Suppressor macrophage treated with lipopolysaccharide for 4 hours (primary cell): Measurements from ENCODE around the gene F2RL2.

Experiments
- DNase-seq: peaks from one replicate; pipeline ENCODE4 v3.0.0-alpha.2; 2020

The F2RL2 gene

DNA sequence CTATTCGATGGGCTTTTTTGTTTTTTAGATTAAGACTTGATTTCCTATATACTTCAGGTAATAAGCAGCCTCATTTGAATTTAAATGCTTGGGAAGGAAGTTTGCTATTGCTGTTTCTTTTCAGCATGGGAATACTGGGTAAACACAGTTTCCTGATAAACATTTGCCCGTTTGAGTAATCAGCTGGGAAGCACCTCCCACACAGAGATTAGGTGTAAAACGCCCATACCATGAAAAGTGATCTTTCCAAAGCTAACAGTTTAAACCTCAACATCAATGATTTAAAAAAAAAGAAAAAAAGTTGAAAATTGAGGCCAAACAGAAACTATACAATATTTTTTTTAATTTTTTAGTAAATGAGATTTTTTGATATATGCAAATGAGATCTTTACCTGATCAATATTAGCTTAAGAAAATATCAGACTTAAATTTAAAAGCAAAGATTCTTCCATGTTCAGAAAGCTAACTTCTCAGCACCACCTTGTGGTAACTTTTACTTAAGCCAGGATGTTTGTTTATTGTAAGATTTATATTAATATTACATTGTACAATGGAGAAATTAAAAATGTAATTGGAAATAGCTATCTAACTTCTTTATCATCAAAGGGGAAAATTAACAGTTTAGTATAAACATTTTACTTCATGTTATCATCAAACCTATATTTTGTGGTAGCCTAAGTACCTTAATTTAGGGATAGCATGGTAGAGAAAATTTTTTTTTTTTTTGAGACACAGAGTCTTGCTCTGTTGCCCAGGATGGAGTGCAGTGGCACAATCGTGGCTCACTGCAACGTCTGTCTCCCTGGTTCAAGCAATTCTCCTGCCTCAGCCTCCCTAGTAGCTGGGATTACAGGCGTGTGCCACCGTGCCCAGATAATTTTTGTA is 39.8 kb downstream of the F2RL2 start:
- peak; percentile 50 for DNase-seq

DNA sequence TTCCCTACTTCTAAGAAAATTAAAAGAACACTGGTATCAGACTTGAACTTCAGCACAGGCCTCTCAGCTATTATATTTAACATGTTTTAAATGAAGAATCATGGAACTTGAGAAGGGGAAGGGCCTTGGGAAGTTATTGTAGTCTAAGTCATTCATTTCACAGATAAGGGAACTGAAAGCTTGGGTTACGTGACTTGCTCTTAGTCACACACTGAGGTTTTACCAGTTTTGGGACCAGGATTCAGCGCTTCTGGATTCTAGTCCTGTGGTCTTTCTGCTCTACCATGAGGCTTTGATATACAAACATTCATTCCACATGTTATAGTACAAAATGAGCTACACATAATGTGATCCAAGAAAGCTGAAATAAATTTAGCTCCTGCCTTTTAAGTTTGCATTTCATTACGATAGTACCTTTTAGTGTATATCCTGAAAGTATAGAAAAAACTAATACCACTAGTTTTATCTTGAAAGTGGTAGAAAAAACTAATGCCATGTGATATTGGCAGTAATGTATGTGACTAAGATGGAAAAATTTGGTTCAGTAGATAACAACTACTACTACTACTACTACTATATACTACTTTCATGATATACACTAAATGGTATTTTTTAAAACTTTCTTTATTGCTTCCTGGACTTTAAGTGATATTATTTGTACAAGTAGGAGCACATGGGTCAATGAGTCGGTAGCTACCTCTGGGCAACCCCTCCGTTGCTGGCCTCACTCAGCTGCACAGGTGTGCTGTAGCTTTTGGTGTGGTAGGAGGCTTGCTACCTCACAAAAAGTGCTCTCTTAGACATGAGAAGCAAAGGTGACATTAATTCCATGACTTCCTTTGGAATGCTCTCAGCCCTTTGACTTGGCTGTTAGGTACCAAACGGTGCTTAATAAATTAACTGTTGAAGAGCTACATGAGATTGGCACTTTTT is 40.7 kb downstream of the F2RL2 start:
- DNase-seq = peak; percentile 95

DNA sequence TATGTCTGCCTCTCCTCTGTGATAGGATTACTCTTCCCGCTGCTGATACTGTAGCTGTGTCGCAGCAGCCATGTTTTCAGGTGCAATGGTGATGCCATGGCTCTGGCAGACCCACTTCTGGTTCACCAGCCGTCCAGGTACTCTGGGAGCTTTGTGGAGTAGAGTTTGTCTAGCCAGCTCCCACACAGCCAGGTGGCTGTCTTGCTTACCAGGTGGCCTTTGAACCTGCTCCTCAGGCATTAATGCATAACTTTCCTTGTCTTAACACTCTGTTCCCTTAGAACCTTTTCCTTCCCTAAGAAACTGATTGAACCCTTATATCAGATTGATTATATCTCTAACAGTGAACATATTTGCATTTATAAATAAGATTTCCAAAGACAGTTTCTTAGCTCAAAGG is 42.2 kb downstream of the F2RL2 start:
- DNase-seq = no peak

DNA sequence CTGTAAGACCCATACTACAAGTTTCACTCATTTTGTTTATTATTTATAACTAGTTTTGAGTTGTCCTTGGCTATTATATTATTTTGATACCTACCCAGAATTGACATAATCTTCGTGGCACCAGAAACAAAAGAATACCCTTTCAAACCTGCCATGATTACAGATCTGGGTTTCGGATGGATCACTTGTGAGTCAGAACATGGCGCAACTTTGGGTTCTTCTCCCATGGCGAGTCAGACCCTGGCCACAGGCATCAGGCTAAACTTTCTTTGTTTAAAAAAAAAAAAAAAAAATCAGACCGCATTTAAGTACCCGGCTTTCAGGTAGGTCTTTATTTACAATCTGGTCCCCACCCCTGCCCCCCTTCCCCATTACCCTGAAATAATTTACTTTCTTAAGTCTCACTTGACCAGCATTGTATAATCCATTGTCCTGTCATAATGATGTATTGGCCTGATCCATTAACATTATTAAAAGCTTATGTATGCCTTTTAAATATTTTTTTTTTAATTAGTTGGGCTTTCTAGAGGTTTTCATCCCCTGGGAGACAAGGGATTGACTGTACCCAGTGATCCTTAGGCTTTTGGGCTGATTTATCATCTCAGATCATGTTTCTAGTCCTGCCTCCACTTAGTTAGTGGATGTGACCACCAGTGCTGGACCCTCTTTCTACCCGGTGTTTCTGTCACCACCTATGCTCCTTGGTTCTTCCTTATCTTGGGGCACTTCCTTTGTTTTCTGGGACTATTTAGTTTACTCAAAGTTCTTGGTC is 43.9 kb downstream of the F2RL2 start:
- DNase-seq = peak; percentile 80

DNA sequence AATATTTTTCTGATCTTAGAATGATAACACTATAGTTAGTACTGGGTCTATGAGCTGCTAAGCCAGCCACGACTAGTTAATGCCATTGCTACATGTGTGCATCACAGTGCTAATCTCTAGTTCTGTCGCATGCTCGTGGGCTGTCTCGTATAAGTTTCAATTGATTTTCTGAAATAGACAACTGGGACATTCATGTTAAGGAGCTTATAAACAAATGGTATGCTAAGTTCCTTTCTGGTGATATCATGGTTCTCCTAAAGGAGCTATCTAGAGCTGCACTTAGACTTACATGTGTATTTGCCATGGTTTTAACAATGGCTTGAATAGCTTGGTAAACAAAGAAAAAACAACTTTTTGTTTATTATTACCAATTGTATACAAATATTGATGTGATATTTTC is 46.2 kb downstream of the F2RL2 start:
- no peak for DNase-seq

DNA sequence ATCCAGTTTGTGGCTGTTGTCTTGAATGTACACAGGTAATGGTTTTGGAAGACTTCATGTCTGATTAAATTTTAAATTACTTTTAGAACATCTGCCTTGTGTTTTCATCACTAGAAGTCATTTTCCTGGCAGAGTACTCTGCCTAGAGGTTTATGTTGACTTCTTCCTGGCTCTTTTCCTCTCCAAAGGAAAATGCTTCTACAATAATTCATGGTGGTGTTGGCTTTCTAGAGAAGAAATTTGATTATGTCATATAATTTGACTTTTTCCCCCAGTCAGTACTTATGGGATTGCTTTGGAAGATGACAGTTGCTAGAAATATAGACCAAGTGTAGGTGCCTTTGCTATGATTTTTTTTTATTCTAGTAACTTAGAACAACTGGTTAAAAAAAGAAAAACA is 46.8 kb downstream of the F2RL2 start:
- no peak for DNase-seq

DNA sequence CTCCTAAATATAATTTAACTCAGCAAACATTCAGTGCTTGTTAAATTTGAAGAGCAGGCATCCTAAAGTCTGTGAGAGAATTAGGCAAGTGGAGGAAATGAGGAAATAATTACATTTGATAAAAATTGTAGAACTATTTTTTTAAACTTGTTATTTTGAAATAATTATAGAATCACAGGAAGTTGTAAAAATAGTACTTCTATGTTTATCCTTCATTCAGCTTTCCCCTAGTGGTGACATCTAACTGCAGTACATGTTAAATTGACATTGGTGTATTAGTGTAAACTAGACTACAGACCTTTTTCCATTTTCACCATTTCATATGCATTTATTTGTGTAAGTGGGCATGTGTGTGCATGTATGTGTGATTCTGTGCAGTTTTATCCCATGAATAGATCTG is 51.6 kb downstream of the F2RL2 start:
- no peak for DNase-seq

DNA sequence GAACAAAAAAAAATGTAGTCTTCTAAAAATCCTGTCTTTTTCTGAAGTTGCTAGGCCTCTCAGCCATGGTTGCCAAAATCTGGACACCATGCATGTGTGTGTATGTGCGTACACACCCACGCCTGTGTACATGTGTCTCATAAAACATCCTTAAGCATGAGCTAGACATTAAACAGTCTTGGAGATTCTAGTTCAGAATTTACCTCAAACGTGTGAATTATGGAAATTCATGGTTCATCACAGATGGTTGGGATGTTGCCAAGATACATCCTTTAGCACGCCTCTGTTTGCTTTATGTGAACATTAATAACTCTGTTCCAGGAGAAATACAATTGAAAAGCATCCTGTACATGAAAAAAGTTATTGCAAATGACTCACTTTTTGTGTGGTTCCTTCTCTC is 53.0 kb downstream of the F2RL2 start:
- no peak for DNase-seq
